ENCODE results near the gene ATP5MC2.
A peak's percentile ranks its signal among the peaks of the same experiment; 100 is the strongest.
"Not testable (repeated sequence)": the region's sequence is repeated elsewhere in the genome, so short reads cannot be mapped to it uniquely, and the experiment has no call there.

ATP5MC2 gene

GRCh38 chr12:53675701-53676607 lies at the start of gene ATP5MC2:
TSS of gene ATP5MC2 (minus strand) at chr12:53676083. CDS start at chr12:53672614, 3,469 bp downstream.
- DNase-seq = peak; percentile 93 to 95 (median 94)

- DNase-seq = no peak
Measured at GRCh38 chr12:53722450-53723041, 46.7 kb upstream of the ATP5MC2 start.

- no peak for DNase-seq
Measured at GRCh38 chr12:53720946-53721345, 45.1 kb upstream of the ATP5MC2 start.

GRCh38 chr12:53719649-53720048 lies 43.8 kb upstream of the ATP5MC2 start:
- DNase-seq = no peak

- DNase-seq = not testable (repeated sequence)
Measured at GRCh38 chr12:53718567-53718966, 42.7 kb upstream of the ATP5MC2 start.

- DNase-seq = no peak
Measured at GRCh38 chr12:53717319-53717718, 41.4 kb upstream of the ATP5MC2 start.

- DNase-seq = no peak
Measured at GRCh38 chr12:53714004-53714403, 38.1 kb upstream of the ATP5MC2 start.

- no peak for DNase-seq
Measured at GRCh38 chr12:53713516-53713915, 37.6 kb upstream of the ATP5MC2 start.

- DNase-seq = no peak
Measured at GRCh38 chr12:53712059-53712643, 36.3 kb upstream of the ATP5MC2 start.

GRCh38 chr12:53710091-53710490 lies 34.2 kb upstream of the ATP5MC2 start:
- DNase-seq = no peak

GRCh38 chr12:53709671-53710070 lies 33.8 kb upstream of the ATP5MC2 start:
- DNase-seq = no peak

GRCh38 chr12:53706080-53706479 lies 30.2 kb upstream of the ATP5MC2 start:
- DNase-seq = no peak

GRCh38 chr12:53703756-53704155 lies 27.9 kb upstream of the ATP5MC2 start:
- no peak for DNase-seq

GRCh38 chr12:53701518-53702264 lies 25.8 kb upstream of the ATP5MC2 start:
- DNase-seq = peak; percentile 43 to 69 (median 57)

GRCh38 chr12:53700567-53700966 lies 24.7 kb upstream of the ATP5MC2 start:
- DNase-seq = no peak

GRCh38 chr12:53699678-53700025 lies 23.8 kb upstream of the ATP5MC2 start:
- no peak for DNase-seq

- DNase-seq = no peak
Measured at GRCh38 chr12:53698948-53699677, 23.2 kb upstream of the ATP5MC2 start.

- no peak for DNase-seq
Measured at GRCh38 chr12:53696655-53697331, 20.9 kb upstream of the ATP5MC2 start.

- DNase-seq = no peak
Measured at GRCh38 chr12:53696285-53696654, 20.4 kb upstream of the ATP5MC2 start.

- DNase-seq = peak in 1 of 4 experiments; percentile 14
Measured at GRCh38 chr12:53695152-53696145, 19.6 kb upstream of the ATP5MC2 start.

GRCh38 chr12:53694756-53695151 lies 18.9 kb upstream of the ATP5MC2 start:
- DNase-seq = no peak

Measured in activated naive CD4-positive, alpha-beta T cell (primary cell).